Heart left ventricle (tissue), 13 donors: ENCODE measurements around the gene SYNPO2.

Experiments
- POLR2A ChIP-seq, 2 donors: fragments of 450-650 bp; IDR thresholded peaks; one replicate each; pipeline ENCODE4 v1.6.1; 2017; ENCODE audit warnings: antibody characterized with exemption in 2 of 2, mild to moderate bottlenecking in 2 of 2, moderate library complexity in 2 of 2
- TF ChIP-seq, protein P1 (sequence below), 12 donors: fragments of 200-600 bp; sonication (generic) in 4 of 12; IDR thresholded peaks; one replicate each; pipeline versions ENCODE4 v1.5.0 to v1.8.0; 2018 to 2022; ENCODE audit warnings: antibody characterized with exemption in 12 of 12, mild to moderate bottlenecking in 5 of 12
- donor health status: ischemic (EF 13 %, LVEDD 7.1; RV severe dilation, severe dysfunction).
- donor health status: DM: no; HTN: yes; CAD: no.
- donor health status: DM: no; HTN: no; CAD: no.
- donor health status: ischemic (EF 25% LVEDD 6.9; RV normal size, moderate dysfunction).
- donor health status: ischemic (EF 25% LVEDD 5.7; RV mildly dilated, moderate dysfunction).
- donor health status: ischemic (EF 35%, LVEDD 5.7; RV mildly dilated, moderate dysfunction).
- donor health status: nonischemic (EF 11% LVEDD 7.7; RV severe dilation, severe dysfunction).
- donor health status: DM: yes; HTN: yes; CAD: no.
- donor health status: PGD.
- donor health status: ischemic (EF 29% LVEDD 5.4; RV normal size, mild dysfunction).
- donor health status: nonischemic (EF 23%, LVEDD 6.1; RV moderate dilation, normal function).

DNA sequence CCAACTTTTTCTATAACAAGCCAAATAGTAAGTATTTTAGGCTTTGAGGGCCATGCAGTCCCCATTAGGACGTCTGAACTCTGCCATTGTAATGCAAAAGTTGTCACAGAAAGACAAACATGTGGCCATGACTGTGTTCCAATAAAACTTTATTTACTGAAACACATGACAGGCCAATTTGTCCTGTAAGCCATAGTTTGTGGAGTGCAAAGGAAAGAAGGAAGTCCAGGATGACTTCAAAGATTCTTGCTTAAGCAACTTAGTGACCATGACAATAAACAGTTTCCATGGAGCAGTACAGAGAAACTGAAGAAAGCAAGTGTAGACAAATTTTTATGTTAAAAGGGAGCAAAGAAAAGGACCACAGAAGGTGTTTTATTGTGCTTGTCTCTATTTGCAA lies 212.0 kb downstream of the SYNPO2 start:
- TF ChIP-seq, protein P1, sequence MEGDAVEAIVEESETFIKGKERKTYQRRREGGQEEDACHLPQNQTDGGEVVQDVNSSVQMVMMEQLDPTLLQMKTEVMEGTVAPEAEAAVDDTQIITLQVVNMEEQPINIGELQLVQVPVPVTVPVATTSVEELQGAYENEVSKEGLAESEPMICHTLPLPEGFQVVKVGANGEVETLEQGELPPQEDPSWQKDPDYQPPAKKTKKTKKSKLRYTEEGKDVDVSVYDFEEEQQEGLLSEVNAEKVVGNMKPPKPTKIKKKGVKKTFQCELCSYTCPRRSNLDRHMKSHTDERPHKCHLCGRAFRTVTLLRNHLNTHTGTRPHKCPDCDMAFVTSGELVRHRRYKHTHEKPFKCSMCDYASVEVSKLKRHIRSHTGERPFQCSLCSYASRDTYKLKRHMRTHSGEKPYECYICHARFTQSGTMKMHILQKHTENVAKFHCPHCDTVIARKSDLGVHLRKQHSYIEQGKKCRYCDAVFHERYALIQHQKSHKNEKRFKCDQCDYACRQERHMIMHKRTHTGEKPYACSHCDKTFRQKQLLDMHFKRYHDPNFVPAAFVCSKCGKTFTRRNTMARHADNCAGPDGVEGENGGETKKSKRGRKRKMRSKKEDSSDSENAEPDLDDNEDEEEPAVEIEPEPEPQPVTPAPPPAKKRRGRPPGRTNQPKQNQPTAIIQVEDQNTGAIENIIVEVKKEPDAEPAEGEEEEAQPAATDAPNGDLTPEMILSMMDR (IDR thresholded peaks at IDR 0.05) = no peak
- TF ChIP-seq POLR2A (IDR thresholded peaks at IDR 0.05) = no peak
